ENCODE data around the gene MLXIP.
"Not testable (repeated sequence)": the region's sequence is repeated elsewhere in the genome, so short reads cannot be mapped to it uniquely, and the experiment has no call there.

The MLXIP gene

GRCh38 chr12:122158700-122159285 is 80.2 kb downstream of the MLXIP start:
- DNase-seq = no peak

GRCh38 chr12:122159882-122160281 is 81.3 kb downstream of the MLXIP start:
- no peak for DNase-seq

- no peak for DNase-seq
Measured at GRCh38 chr12:122160761-122161160, 82.2 kb downstream of the MLXIP start.

DNA sequence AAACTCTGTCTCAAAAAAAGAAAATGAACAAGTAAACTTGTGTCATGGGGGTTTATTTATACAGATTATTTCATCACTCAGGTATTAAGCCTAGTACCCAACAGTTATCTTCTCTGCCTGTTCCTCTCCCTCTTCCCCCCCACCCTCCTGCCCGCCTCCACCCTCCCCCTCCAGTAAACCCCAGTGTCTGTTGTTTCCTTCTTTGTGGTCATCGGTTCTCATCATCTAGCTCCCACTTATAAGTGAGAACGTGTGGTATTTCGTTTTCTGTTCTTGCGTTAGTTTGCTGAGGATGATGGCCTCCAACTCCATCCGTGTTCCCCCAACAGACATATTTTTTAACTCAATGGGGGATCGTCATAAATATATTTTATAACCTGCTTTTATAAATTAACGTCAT is 83.1 kb downstream of the MLXIP start:
- DNase-seq = no peak

DNA sequence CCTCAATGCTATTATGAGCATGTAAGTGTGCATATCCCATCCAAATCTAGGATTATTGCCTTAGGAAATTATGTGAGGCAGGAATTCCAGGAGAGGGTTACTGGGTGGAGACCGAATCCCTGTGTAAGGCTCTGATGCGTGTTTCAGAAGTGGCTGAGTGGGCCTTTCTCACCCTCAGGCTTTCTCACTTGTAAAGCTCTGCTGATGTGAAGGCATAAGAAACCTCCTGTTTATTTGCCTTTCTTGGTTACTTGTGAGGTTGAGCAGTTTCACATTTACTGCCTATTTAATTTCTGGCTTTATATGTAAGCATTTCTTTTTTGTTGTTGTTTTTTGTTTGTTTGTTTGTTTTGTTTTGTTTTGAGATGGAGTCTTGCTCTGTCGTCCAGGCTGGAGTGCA is 84.4 kb downstream of the MLXIP start:
- DNase-seq = no peak

- DNase-seq = no peak
Measured at GRCh38 chr12:122166422-122167349, 88.1 kb downstream of the MLXIP start.

GRCh38 chr12:122167356-122167925 is 88.9 kb downstream of the MLXIP start:
- DNase-seq = no peak

DNA sequence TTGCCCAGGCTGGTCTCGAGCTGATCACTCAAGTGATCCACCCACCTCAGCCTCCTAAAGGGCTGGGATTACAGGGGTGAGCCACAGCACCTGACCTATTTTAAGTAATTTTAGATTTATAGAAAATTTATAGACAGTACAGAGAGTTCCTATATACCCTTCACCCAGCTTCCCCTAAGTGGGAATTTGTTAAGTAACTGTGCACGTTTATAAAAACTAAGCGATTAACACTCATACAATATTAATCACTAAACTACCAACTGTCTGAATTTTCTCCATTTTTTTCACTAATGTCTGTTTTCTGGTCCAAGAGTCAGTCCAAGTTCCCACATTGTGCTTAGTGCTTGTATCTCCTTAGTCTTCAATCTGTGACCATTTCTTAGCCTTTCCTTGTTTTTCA is 89.9 kb downstream of the MLXIP start:
- no peak for DNase-seq

DNA sequence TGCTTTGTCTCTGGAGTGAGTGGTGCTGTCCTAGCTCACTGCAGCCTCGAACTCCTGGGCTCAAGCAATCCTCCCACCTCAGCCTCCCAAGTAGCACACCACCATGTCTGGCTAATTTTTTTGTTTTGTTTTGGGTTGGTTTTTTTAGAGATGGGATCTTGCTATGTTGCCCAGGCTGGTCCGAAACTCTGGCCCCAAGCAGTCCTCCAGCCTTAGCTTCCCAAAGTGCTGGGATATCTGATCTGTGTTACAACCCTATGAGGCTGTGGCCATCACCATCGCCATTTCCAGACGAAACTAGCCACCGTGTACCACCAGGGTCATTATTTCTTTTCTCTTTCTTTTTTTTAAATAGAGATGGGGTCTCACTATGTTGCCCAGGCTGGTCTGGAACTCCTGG is 92.8 kb downstream of the MLXIP start:
- DNase-seq = no peak

- no peak for DNase-seq
Measured at GRCh38 chr12:122172262-122172939, 93.8 kb downstream of the MLXIP start.

- no peak for DNase-seq
Measured at GRCh38 chr12:122174155-122174845, 95.7 kb downstream of the MLXIP start, which contains the start of gene IL31. Gene IL31, minus strand, starts transcription at chr12:122174221. Its CDS starts 49 bp downstream, at chr12:122174172.

- not testable (repeated sequence) for DNase-seq
Measured at GRCh38 chr12:122176473-122176872, 97.9 kb downstream of the MLXIP start.

GRCh38 chr12:122182887-122183587 is 104.5 kb downstream of the MLXIP start, which contains the start of gene LRRC43:
Gene LRRC43, plus strand, starts transcription at chr12:122183123. Its CDS starts 22 bp downstream, at chr12:122183145.
- peak; percentile 24 for DNase-seq

GRCh38 chr12:122183588-122183940 is 105.0 kb downstream of the MLXIP start:
- no peak for DNase-seq

DNA sequence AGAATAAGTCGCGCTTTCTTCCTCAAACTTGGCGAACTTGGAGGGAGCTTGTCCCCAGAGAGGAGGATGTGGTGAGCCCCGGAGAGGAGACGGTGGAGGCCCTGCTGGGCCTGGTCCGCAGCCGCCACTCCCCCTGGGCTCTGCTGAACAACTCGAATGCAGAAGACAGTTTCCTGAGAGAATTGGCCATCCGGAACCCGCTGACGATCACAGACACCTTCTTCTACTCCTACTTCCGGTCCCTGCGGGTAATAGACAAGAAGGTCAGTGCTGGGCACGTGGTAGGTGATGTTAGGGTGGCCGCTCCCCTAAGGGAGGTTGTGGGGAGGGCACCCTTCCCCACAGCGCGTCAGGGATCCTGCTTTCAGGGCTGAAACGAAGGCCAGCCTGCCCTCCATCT is 106.0 kb downstream of the MLXIP start:
- no peak for DNase-seq

DNA sequence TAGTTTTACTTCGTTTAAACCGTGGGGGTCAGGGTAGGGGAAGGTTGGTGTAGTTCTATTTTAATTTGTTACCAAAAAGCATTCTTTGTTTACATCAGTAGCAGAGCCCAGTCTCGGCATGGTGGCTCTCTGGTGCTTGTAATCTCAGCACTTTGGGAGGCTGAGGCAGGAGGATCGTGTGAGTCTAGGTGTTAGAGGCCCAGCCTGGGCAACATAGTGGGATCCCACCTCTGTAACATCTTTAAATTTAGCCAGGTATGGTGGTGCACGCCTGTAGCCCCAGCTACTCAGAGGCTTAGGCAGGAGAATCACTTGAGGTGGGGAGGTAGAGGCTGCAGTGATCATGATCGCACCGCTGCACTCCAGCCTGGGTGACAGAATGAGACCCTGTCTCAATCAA is 106.5 kb downstream of the MLXIP start:
- DNase-seq = no peak

DNA sequence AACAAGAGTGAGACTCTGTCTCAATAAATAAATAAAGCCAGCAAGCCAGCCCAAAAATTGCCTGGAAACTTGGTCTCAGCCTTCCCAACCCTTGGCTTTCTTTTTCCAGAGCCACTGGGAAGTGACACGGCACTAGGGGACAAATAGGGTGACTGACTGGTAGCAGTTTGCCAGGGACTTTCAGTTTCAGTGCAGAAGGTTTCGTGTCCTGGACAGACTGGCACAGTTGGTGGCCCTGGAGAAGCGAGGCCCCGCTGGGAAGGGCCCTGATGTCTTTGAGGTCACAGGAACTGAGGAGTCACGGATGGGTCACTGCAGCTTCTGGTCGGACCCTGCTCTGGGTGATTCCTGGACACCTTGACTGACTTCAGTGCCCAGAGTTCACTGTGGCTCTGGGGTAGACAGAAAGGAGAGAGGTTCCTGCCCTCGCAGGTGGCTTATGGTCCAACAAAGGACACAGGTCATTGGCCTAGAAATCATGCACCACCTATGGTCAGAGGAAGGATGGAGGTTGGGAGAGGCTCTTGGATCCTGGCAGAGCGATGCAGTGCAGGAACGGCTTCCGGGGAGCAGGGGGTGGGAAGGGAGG is 107.0 kb downstream of the MLXIP start:
- DNase-seq = no peak

DNA sequence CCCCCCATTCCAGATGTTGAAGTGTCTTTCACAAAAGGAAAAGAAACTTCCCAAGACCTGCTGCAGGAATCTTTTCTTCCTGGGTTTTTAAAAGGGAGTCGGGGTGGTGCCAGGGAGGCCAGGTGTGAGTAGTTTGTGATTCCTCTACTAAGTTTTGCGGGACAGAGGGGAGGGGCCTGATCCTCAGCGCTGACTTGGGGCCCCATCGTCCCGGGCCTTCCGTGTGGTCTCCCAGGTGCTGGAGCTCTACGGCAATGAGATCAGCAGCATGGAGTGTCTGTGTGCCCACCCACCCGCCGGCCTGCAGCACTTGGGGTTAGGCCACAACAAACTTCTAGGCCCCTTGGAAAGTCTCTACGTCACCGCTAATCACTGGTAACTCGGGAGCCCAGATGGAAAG is 108.9 kb downstream of the MLXIP start:
- DNase-seq = no peak

- DNase-seq = no peak
Measured at GRCh38 chr12:122189626-122190475, 111.3 kb downstream of the MLXIP start.

- DNase-seq = peak; percentile 52
Measured at GRCh38 chr12:122190842-122191668, 112.5 kb downstream of the MLXIP start.
